SK-N-SH (cell line): ENCODE data around the gene ZNF341.

ENCODE experiments used
- CTCF ChIP-seq: fragments of 200-600 bp; sonication (generic); IDR thresholded peaks from 2 replicates; pipeline ENCODE4 v1.6.1; 2017; ENCODE audit warnings: antibody characterized with exemption, mild to moderate bottlenecking, moderate library complexity
- ELF1 ChIP-seq: IDR thresholded peaks from 2 replicates; pipeline ENCODE4 v1.4.0; 2012
- EP300 ChIP-seq, 2 experiments: IDR thresholded peaks; 2 replicates each; pipeline versions ENCODE4 v1.4.0 to v1.6.1; 2012; ENCODE audit warnings: borderline replicate concordance in 1 of 2, low read depth in 1 of 2, low read length in 1 of 2
- GABPA ChIP-seq: IDR thresholded peaks from 2 replicates; pipeline ENCODE4 v1.4.0; 2012; ENCODE audit warnings: low read depth, mild to moderate bottlenecking
- JUND ChIP-seq: IDR thresholded peaks from 2 replicates; pipeline ENCODE4 v1.4.0; 2012
- NRF1 ChIP-seq: IDR thresholded peaks from 2 replicates; pipeline ENCODE4 v1.6.1; 2012; ENCODE audit warnings: low read depth, mild to moderate bottlenecking, low read length
- RAD21 ChIP-seq: IDR thresholded peaks from 2 replicates; pipeline ENCODE4 v1.6.1; 2012; ENCODE audit warnings: mild to moderate bottlenecking, low read length
- TAF1 ChIP-seq: IDR thresholded peaks from 2 replicates; pipeline ENCODE4 v1.6.1; 2012; ENCODE audit warnings: low read depth, mild to moderate bottlenecking, low read length, moderate library complexity, borderline replicate concordance

- TF ChIP-seq CTCF (no peak), EP300 (IDR thresholded peaks at IDR 0.05; ENCODE audit: borderline replicate concordance in 1 of 2, low read depth in 1 of 2, low read length in 1 of 2) (no peak), RAD21 (no peak), JUND (no peak), TAF1 (no peak), GABPA (no peak), NRF1 (no peak), ELF1 (no peak)
Measured at GRCh38 chr20:33810259-33810658, 78.5 kb downstream of the ZNF341 start.
